ENCODE measurements around the gene ATXN10. TPM values are rescaled to one million over a fixed set of nuclear protein-coding genes. Genes with fewer than 3 reads are reported as not detected.

ATXN10 gene
- total and polyA plus RNA-seq, 2 of the 8 experiments (the other 6 are each of a cell fraction or from before 2014, with no cell fraction given): 134 to 210 TPM

GRCh38 chr22:45752036-45752435, 80.4 kb downstream of the ATXN10 start (continued):
- TF ChIP-seq GTF2F1 (IDR thresholded peaks at IDR 0.05; ENCODE audit: borderline replicate concordance, low read depth, low read length) (no peak), POLR2AphosphoS5 (IDR thresholded peaks at IDR 0.05; ENCODE audit: low read depth, low read length) (no peak), BRCA1 (IDR thresholded peaks at IDR 0.05; ENCODE audit: low read depth, low read length) (no peak)

Measured in H1 (cell line).